GM18858 (cell line): ENCODE results near the gene MARVELD1.
"Not testable (repeated sequence)": the region's sequence is repeated elsewhere in the genome, so short reads cannot be mapped to it uniquely, and the experiment has no call there.

Source experiments
- ATAC-seq: cut with Tn5 transposase; IDR thresholded peaks from one replicate; pipeline ENCODE4 v1.9.1; 2021; ENCODE audit not compliant: unreplicated experiment

Gene MARVELD1

GRCh38 chr10:97713339-97713825 lies at the start of gene MARVELD1:
Gene MARVELD1, plus strand, starts transcription at chr10:97713730. Its CDS starts 147 bp downstream, at chr10:97713877.
- ATAC-seq: no peak

GRCh38 chr10:97664282-97664850 lies 49.2 kb upstream of the MARVELD1 start:
- no peak for ATAC-seq

- ATAC-seq: no peak
Measured at GRCh38 chr10:97666992-97667391, 46.5 kb upstream of the MARVELD1 start.

GRCh38 chr10:97667463-97667862 lies 46.1 kb upstream of the MARVELD1 start:
- no peak for ATAC-seq

- ATAC-seq: no peak
Measured at GRCh38 chr10:97669571-97669970, 44.0 kb upstream of the MARVELD1 start.

- no peak for ATAC-seq
Measured at GRCh38 chr10:97673736-97674525, 39.6 kb upstream of the MARVELD1 start.

- ATAC-seq: no peak
Measured at GRCh38 chr10:97675222-97675621, 38.3 kb upstream of the MARVELD1 start.

- no peak for ATAC-seq
Measured at GRCh38 chr10:97676770-97677581, 36.6 kb upstream of the MARVELD1 start.

- no peak for ATAC-seq
Measured at GRCh38 chr10:97679594-97679993, 33.9 kb upstream of the MARVELD1 start.

- no peak for ATAC-seq
Measured at GRCh38 chr10:97682042-97682441, 31.5 kb upstream of the MARVELD1 start.

GRCh38 chr10:97683556-97684367 lies 29.8 kb upstream of the MARVELD1 start:
- ATAC-seq: no peak

- not testable (repeated sequence) for ATAC-seq
Measured at GRCh38 chr10:97684368-97684713, 29.2 kb upstream of the MARVELD1 start.

GRCh38 chr10:97684866-97685394 lies 28.6 kb upstream of the MARVELD1 start:
- ATAC-seq: no peak

- no peak for ATAC-seq
Measured at GRCh38 chr10:97685395-97685958, 28.1 kb upstream of the MARVELD1 start.

GRCh38 chr10:97686301-97686961 lies 27.1 kb upstream of the MARVELD1 start:
- ATAC-seq: no peak

- ATAC-seq: peak; percentile 88
Measured at GRCh38 chr10:97686962-97687784, 26.4 kb upstream of the MARVELD1 start, which contains the start of gene AVPI1. Gene AVPI1, minus strand, starts transcription at chr10:97687241. Its CDS starts 7,336 bp downstream, at chr10:97679905.

GRCh38 chr10:97687785-97688781 lies 25.4 kb upstream of the MARVELD1 start:
- ATAC-seq: no peak
